K562 (cell line): ENCODE measurements around the gene ABCE1.

ENCODE experiments used
- CTCF ChIP-seq, 3 experiments: IDR thresholded peaks in 2 of 3; conservative IDR thresholded peaks in 1 of 3; 2 replicates each; pipeline ENCODE4 v1.5.1; 2011 to 2012; ENCODE audit warnings: low read length in 3 of 3, mild to moderate bottlenecking in 3 of 3, control low read depth in 2 of 3, improper control_type of control experiment in 1 of 3, inconsistent platforms in 1 of 3, low read depth in 1 of 3, mixed read lengths in 1 of 3, moderate library complexity in 1 of 3; ENCODE audit not compliant: insufficient read depth in 2 of 3
- DEAF1 ChIP-seq: fragments of 450-650 bp; formaldehyde crosslinking; IDR thresholded peaks from 2 replicates; pipeline ENCODE4 v1.4.0; 2020; ENCODE audit warnings: mild to moderate bottlenecking, moderate library complexity
- ELK1 ChIP-seq: sonication (generic); formaldehyde crosslinking; IDR thresholded peaks from 2 replicates; pipeline ENCODE4 v1.8.1; 2022; ENCODE audit warnings: missing genetic modification reagents
- ETS2 ChIP-seq: IDR thresholded peaks from 2 replicates; pipeline ENCODE4 v1.6.1; 2016; ENCODE audit warnings: borderline replicate concordance, missing genetic modification characterization, mild to moderate bottlenecking, moderate library complexity, missing compliant biosample characterization; ENCODE audit not compliant: poor library complexity, severe bottlenecking
- FOSL1 ChIP-seq: fragments of 200-800 bp; sonication (Bioruptor generic); conservative IDR thresholded peaks from 2 replicates; pipeline ENCODE4 v1.6.1; 2016; ENCODE audit warnings: missing genetic modification characterization, missing compliant biosample characterization
- HDAC2 ChIP-seq: fragments of 450-650 bp; IDR thresholded peaks from 2 replicates; pipeline ENCODE4 v1.6.1; 2016; ENCODE audit warnings: mild to moderate bottlenecking
- PHF8 ChIP-seq: fragments of 200-600 bp; sonication (generic); IDR thresholded peaks from 2 replicates; pipeline ENCODE4 v1.6.1; 2012; ENCODE audit warnings: mixed run types, mild to moderate bottlenecking, inconsistent platforms, low read length, moderate library complexity, borderline replicate concordance
- POLR2H ChIP-seq: IDR thresholded peaks from 2 replicates; pipeline ENCODE4 v1.6.1; 2016; ENCODE audit warnings: missing genetic modification characterization, low read depth, mild to moderate bottlenecking, control low read depth, missing compliant biosample characterization, moderate library complexity
- PREB ChIP-seq: sonication (generic); formaldehyde crosslinking; IDR thresholded peaks from 2 replicates; pipeline ENCODE4 v1.8.1; 2023; ENCODE audit warnings: mild to moderate bottlenecking, missing genetic modification reagents
- REST ChIP-seq, 2 experiments: fragments of 450-650 bp; formaldehyde crosslinking in 1 of 2; IDR thresholded peaks; 2 replicates each; pipeline versions ENCODE4 v1.4.0 to v1.6.1; 2014 to 2020; ENCODE audit warnings: mild to moderate bottlenecking in 2 of 2, borderline replicate concordance in 1 of 2, low read depth in 1 of 2
- THAP12 ChIP-seq: fragments of 250-450 bp; sonication (Bioruptor Pico); IDR thresholded peaks from 2 replicates; pipeline ENCODE4 v1.9.0; 2021; ENCODE audit warnings: mild to moderate bottlenecking, inconsistent platforms
- ZKSCAN1 ChIP-seq: fragments of 150-350 bp; IDR thresholded peaks from 2 replicates; pipeline ENCODE4 v1.6.1; 2016; ENCODE audit warnings: low read depth, low read length
- ZNF449 ChIP-seq: fragments of 250-450 bp; sonication (Bioruptor Pico); IDR thresholded peaks from 2 replicates; pipeline ENCODE4 v1.8.0; 2022; ENCODE audit warnings: moderate library complexity, mild to moderate bottlenecking, inconsistent platforms
- ZZZ3 ChIP-seq: fragments of 450-650 bp; IDR thresholded peaks from 2 replicates; pipeline ENCODE4 v1.6.1; 2016; ENCODE audit warnings: antibody characterized with exemption, mild to moderate bottlenecking, moderate library complexity

GRCh38 chr4:145049241-145049640 lies 48.9 kb upstream of the ABCE1 start:
- no peak for TF ChIP-seq CTCF (IDR thresholded peaks at IDR 0.05 in 2 of 3, conservative IDR thresholded peaks at IDR 0.05 in 1 of 3; ENCODE audit: insufficient read depth in 2 of 3, low read depth in 1 of 3, low read length in 3 of 3)
- TF ChIP-seq ETS2: no peak
- TF ChIP-seq DEAF1: no peak
- TF ChIP-seq ELK1 (CRISPR knock-in tag): no peak
- no peak for TF ChIP-seq ZKSCAN1
- TF ChIP-seq ZZZ3: no peak
- TF ChIP-seq FOSL1 (tag): no peak
- no peak for TF ChIP-seq ZNF449
- TF ChIP-seq POLR2H: no peak
- TF ChIP-seq PREB: no peak
- no peak for TF ChIP-seq PHF8
- no peak for TF ChIP-seq REST (IDR thresholded peaks at IDR 0.05; ENCODE audit: borderline replicate concordance)
- no peak for TF ChIP-seq REST (CRISPR knock-in tag; IDR thresholded peaks at IDR 0.05; ENCODE audit: low read depth)
- TF ChIP-seq THAP12: no peak
- no peak for TF ChIP-seq HDAC2
